Panc1 (cell line): ENCODE measurements around the gene SLC25A34. TPM values are rescaled to one million over a fixed set of nuclear protein-coding genes. Genes with fewer than 3 reads are reported as not detected.

Experiments used
- ATAC-seq: fragments of 200-7000 bp; cut with Tn5 transposase; 2 replicates; pipeline ENCODE4 v1.9.1; 2020; ENCODE audit warnings: mild to moderate bottlenecking, moderate library complexity
- BruUV-seq: library from RNA; stranded (reverse); fragments of 400-500 nt; replicated peaks from 2 replicates; lab custom pipeline; 2021; lab: Mats Ljungman, UMichigan
- CTCF ChIA-PET: fragments of 300-600 bp; sonication (Branson Sonifier 250); formaldehyde crosslinking; loops from one replicate; lab custom pipeline; 2022; ENCODE audit warnings: antibody characterized with exemption; lab: Charles Lee
- POLR2A ChIA-PET: fragments of 300-600 bp; sonication (Branson Sonifier 250); formaldehyde crosslinking; loops from one replicate; lab custom pipeline; 2022; ENCODE audit warnings: antibody characterized with exemption; lab: Charles Lee
- DNase-seq: peaks from one replicate; pipeline ENCODE4 v3.0.0-alpha.2; 2010; ENCODE audit warnings: low read depth, low spot score
- H3K27ac ChIP-seq: 2 replicates; pipeline ENCODE4 v1.5.1; 2011; ENCODE audit warnings: mild to moderate bottlenecking, low read length, inconsistent platforms
- H3K27me3 ChIP-seq: fragments of 200-500 bp; sonication (Bioruptor generic); 2 replicates; pipeline ENCODE4 v1.6.0; 2014; ENCODE audit warnings: low read length, inconsistent platforms; ENCODE audit not compliant: control insufficient read depth, insufficient read depth
- H3K36me3 ChIP-seq: fragments of 200-500 bp; sonication (Bioruptor generic); 2 replicates; pipeline ENCODE4 v1.5.1; 2014; ENCODE audit warnings: inconsistent platforms, mild to moderate bottlenecking, low read length, moderate library complexity; ENCODE audit not compliant: control insufficient read depth, insufficient read depth
- H3K4me1 ChIP-seq: 2 replicates; pipeline ENCODE4 v1.5.1; 2011; ENCODE audit warnings: inconsistent platforms, mild to moderate bottlenecking, low read length, moderate library complexity; ENCODE audit not compliant: control insufficient read depth, insufficient read depth
- H3K4me3 ChIP-seq, 2 experiments: 2 replicates each; pipeline ENCODE4 v1.5.1; 2011 to 2012; ENCODE audit warnings: low read depth in 2 of 2, low read length in 2 of 2, mild to moderate bottlenecking in 2 of 2, inconsistent platforms in 1 of 2, moderate library complexity in 1 of 2
- H3K9me3 ChIP-seq: fragments of 200-500 bp; sonication (Bioruptor generic); 2 replicates; pipeline ENCODE4 v1.5.1; 2014; ENCODE audit warnings: low read depth, mild to moderate bottlenecking, inconsistent platforms, low read length, moderate library complexity; ENCODE audit not compliant: control insufficient read depth, insufficient read depth
- CTCF ChIP-seq: fragments of 450-650 bp; IDR thresholded peaks from 2 replicates; pipeline ENCODE4 v1.5.1; 2017; ENCODE audit warnings: mild to moderate bottlenecking
- POLR2AphosphoS5 ChIP-seq: IDR thresholded peaks from 2 replicates; pipeline ENCODE4 v1.6.1; 2012; ENCODE audit warnings: mild to moderate bottlenecking, low read depth, low read length, moderate library complexity
- REST ChIP-seq, 2 experiments: IDR thresholded peaks; 2 replicates each; pipeline ENCODE4 v1.6.1; 2011 to 2012; ENCODE audit warnings: low read depth in 2 of 2, control low read depth in 1 of 2, low read length in 1 of 2, mild to moderate bottlenecking in 1 of 2, moderate library complexity in 1 of 2; ENCODE audit not compliant: insufficient read depth in 1 of 2
- SIN3A ChIP-seq: IDR thresholded peaks from 2 replicates; pipeline ENCODE4 v1.6.1; 2012; ENCODE audit warnings: low read depth, mild to moderate bottlenecking, low read length, moderate library complexity, borderline replicate concordance; ENCODE audit not compliant: insufficient read depth
- TCF7L2 ChIP-seq: IDR thresholded peaks from 2 replicates; pipeline ENCODE4 v1.6.1; 2011; ENCODE audit warnings: mild to moderate bottlenecking, low read depth, low read length, inconsistent platforms
- in situ Hi-C: cut with HindIII; loops from 2 replicates; pipeline ENCODE4 v1.10.0; 2016; ENCODE audit warnings: low sequenced_read_pairs, low pct_unique_long_range_greater_than_20kb
- intact Hi-C: fragments of 100-400 bp; cut with micrococcal nuclease; formaldehyde crosslinking; loops from one replicate; pipeline ENCODE4 v1.10.0; 2022; ENCODE audit not compliant: unreplicated experiment
- total RNA-seq: library from RNA; stranded (reverse); gene quantifications from one replicate; pipeline ENCODE4 v1.2.1, GENCODE V29; 2021; ENCODE audit not compliant: unreplicated experiment

The SLC25A34 gene
- total RNA-seq, 1 experiment from 2014 or later: 0.64 TPM

GRCh38 chr1:15756143-15757015 is 20.3 kb downstream of the SLC25A34 start:
- no TSS peak for BruUV-seq
- no peaks in the 10 kb centered on the region for H3K36me3 ChIP-seq
- H3K27ac ChIP-seq: peak overlapping the region; percentile 79
- H3K27me3 ChIP-seq: no peaks in the 10 kb centered on the region
- no peaks in the 10 kb centered on the region for H3K9me3 ChIP-seq
- ChIA-PET POLR2A (no interaction called here), CTCF (interaction anchor here (0.5 to 0.6 kb wide), 3 partner anchors 13 to 162 kb away, joined by 4 to 6 read pairs (median 5); no protein-coding TSS in a partner anchor)
- no peak for TF ChIP-seq CTCF
- peak overlapping the region in 1 of 2 experiments; percentile 29; a peak in 2 of 4 replicates for H3K4me3 ChIP-seq
- intact Hi-C loops (no loop called here), in situ Hi-C loops (no loop called here)
- peak; percentile 69 for ATAC-seq
- no peak for DNase-seq
- peaks cover 33% of the 10 kb centered on the region for H3K4me1 ChIP-seq

GRCh38 chr1:15757016-15757543 is 21.0 kb downstream of the SLC25A34 start:
- ChIA-PET CTCF (interaction anchor here (0.5 kb wide), 1 partner anchor 163 kb away, joined by 5 read pairs; no protein-coding TSS in a partner anchor), POLR2A (no interaction called here)
- H3K9me3 ChIP-seq: no peaks in the 10 kb centered on the region
- peak overlapping the region; percentile 66 for H3K27ac ChIP-seq
- H3K4me3 ChIP-seq: peak overlapping the region in 1 of 2 experiments; percentile 29; a peak in 1 of 4 replicates
- ATAC-seq: peak; percentile 22
- in situ Hi-C loops: no loop called here
- no peak for DNase-seq
- BruUV-seq: no TSS peak
- no peaks in the 10 kb centered on the region for H3K36me3 ChIP-seq
- TF ChIP-seq SIN3A (no peak), REST (IDR thresholded peaks at IDR 0.05; ENCODE audit: insufficient read depth in 1 of 2, low read depth in 2 of 2, low read length in 1 of 2) (no peak), TCF7L2 (no peak), POLR2AphosphoS5 (no peak), CTCF (no peak)
- intact Hi-C loops: no loop called here
- H3K4me1 ChIP-seq: peaks cover 33% of the 10 kb centered on the region
- H3K27me3 ChIP-seq: no peaks in the 10 kb centered on the region
